ENCODE measurements around the gene STUM. TPM values are rescaled to one million over a fixed set of nuclear protein-coding genes. Genes with fewer than 3 reads are reported as not detected.

Gene STUM
- total RNA-seq, 2 experiments from 2014 or later: not detected

- H3K27ac Mint-ChIP-seq: peak overlapping the region; percentile 79
- H3K4me1 Mint-ChIP-seq: peaks cover 59% of the 10 kb centered on the region
- peaks cover 9% of the 10 kb centered on the region for H3K36me3 Mint-ChIP-seq
Observed at GRCh38 chr1:226655251-226656163, 106.9 kb downstream of the STUM start.

GRCh38 chr1:226656201-226656600 is 107.6 kb downstream of the STUM start:
- Mint-ChIP-seq H3K9me3 (no peaks in the 10 kb centered on the region), H3K4me3 (peak overlapping the region; percentile 20), H3K27me3 (no peaks in the 10 kb centered on the region), H3K4me1 (peaks cover 66% of the 10 kb centered on the region), H3K36me3 (peaks cover 16% of the 10 kb centered on the region), H3K27ac (peak overlapping the region; percentile 79)
- no peak for DNase-seq

More at GRCh38 chr1:226655251-226656163, 106.9 kb downstream of the STUM start:
- peak overlapping the region; percentile 82 for H3K4me3 Mint-ChIP-seq
- DNase-seq: no peak
- H3K9me3 Mint-ChIP-seq: no peaks in the 10 kb centered on the region
- H3K27me3 Mint-ChIP-seq: no peaks in the 10 kb centered on the region

DNA sequence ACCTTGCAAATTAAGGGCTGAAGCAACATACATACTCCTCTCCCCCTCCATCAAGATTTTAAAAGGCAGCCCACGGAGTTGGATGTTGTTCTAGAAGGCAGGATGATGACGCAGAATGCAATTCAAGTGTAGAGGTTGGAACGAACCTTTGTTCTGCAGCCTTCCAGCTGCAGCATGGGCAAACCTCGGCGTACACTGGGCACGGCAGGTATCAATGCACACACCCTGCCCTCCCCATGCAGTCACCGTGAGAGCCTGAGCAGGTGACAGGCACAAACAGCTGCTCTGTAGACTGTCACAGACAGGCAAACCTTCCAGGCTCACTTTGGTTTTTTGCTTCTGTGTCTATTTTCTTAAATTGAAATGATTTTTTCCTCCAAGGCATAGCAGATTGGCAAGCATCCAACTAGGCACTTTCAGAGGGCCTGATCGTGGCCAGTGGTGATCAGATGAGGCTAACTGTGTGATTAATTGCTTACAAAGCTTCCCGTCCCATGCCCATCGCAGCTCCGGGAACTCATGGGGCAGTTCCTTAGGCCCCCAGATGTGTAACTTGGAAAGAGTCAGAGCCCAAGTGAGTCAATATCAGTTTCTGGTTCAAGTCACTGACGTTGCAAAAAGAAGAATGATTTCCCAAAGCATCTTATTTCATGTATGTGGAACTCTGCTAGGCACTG is 108.2 kb downstream of the STUM start:
- H3K9me3 Mint-ChIP-seq: no peaks in the 10 kb centered on the region
- peak overlapping the region; percentile 79 for H3K27ac Mint-ChIP-seq
- H3K36me3 Mint-ChIP-seq: peaks cover 18% of the 10 kb centered on the region
- DNase-seq: no peak
- H3K4me3 Mint-ChIP-seq: peak overlapping the region; percentile 20
- H3K4me1 Mint-ChIP-seq: peaks cover 72% of the 10 kb centered on the region
- H3K27me3 Mint-ChIP-seq: no peaks in the 10 kb centered on the region

GRCh38 chr1:226657895-226658545 is 109.5 kb downstream of the STUM start:
- Mint-ChIP-seq H3K4me3 (no peak overlapping the region), H3K27ac (peak overlapping the region; percentile 79), H3K4me1 (peaks cover 83% of the 10 kb centered on the region)

GRCh38 chr1:226658546-226659125 is 110.1 kb downstream of the STUM start:
- DNase-seq: no peak
- Mint-ChIP-seq H3K27me3 (no peaks in the 10 kb centered on the region), H3K4me1 (peaks cover 90% of the 10 kb centered on the region), H3K36me3 (peaks cover 18% of the 10 kb centered on the region), H3K9me3 (no peaks in the 10 kb centered on the region), H3K4me3 (no peak overlapping the region), H3K27ac (peak overlapping the region; percentile 79)

More at GRCh38 chr1:226657895-226658545, 109.5 kb downstream of the STUM start:
- peaks cover 18% of the 10 kb centered on the region for H3K36me3 Mint-ChIP-seq
- no peaks in the 10 kb centered on the region for H3K27me3 Mint-ChIP-seq
- DNase-seq: no peak
- no peaks in the 10 kb centered on the region for H3K9me3 Mint-ChIP-seq

Other genes with a start within 250 kb of the STUM start
- 10 to 100 TPM; 10.5 to 11.1 TPM for gene LIN9, start 239.6 kb upstream of the STUM start, total RNA-seq
- gene PARP1, start 140.7 kb upstream of the STUM start, total RNA-seq: 100 to 1,000 TPM; 226 to 228 TPM
- gene ITPKB, start 190.5 kb downstream of the STUM start, total RNA-seq: 10 to 100 TPM; 30.7 to 30.8 TPM

Measured in activated naive CD8-positive, alpha-beta T cell treated with anti-CD3 and anti-CD28 coated beads for 36 hours (primary cell).